ENCODE measurements around the gene PGAP6. TPM values are rescaled to one million over a fixed set of nuclear protein-coding genes. Genes with fewer than 3 reads are reported as not detected.
A peak's percentile ranks its signal among the peaks of the same experiment; 100 is the strongest.

The PGAP6 gene
- total RNA-seq, 1 donor from 2014 or later: 65.2 TPM

DNA sequence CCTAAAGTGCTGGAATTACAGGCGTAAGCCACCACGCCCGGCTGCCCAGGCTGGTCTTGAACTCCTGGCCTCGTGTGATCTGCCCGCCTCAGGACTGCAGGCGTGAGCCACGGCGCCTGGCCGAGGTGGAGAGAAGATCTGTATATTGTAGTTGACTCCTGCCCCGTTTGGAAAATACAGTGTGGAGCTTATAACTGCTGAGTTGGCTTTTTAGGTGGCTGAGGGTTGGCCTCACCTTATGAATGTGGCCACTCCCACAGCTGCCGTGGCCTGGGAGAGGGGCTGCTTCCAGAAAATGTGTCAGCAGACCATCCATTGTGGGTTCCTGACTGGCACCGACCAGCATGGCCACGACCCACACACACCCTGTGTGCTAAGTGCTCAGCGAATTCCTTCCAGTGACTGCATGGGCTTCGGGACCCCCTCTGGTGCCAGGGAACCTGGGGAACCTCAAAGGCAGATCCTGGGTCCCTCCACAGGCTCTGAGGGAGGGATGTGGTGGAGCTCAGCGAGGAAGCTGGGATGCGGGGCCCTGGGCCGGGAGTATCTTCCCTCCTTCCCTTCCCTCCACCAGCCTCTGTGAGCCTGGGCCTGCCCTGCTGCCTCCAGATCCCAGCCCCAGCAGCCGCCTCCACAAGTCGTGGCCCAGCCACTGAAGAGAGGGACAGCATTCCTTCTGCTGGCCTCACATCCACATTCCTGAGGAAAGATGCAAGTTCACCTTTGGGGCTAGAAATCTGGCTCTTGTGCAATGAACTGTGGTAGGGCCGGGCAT lies 32.8 kb upstream of the PGAP6 start:
- Histone ChIP-seq H3K4me3 (no peak overlapping the region), H3K4me1 (no peaks in the 10 kb centered on the region), H3K36me3 (peaks cover 13% of the 10 kb centered on the region), H3K9me3 (no peaks in the 10 kb centered on the region), H3K27ac (no peak overlapping the region), H3K27me3 (no peaks in the 10 kb centered on the region)
- TF ChIP-seq CTCF (IDR thresholded peaks at IDR 0.05): no peak
- DNase-seq (no peak), ATAC-seq (no peak)
- intact Hi-C loops (cut with DNase I): no loop called here

DNA sequence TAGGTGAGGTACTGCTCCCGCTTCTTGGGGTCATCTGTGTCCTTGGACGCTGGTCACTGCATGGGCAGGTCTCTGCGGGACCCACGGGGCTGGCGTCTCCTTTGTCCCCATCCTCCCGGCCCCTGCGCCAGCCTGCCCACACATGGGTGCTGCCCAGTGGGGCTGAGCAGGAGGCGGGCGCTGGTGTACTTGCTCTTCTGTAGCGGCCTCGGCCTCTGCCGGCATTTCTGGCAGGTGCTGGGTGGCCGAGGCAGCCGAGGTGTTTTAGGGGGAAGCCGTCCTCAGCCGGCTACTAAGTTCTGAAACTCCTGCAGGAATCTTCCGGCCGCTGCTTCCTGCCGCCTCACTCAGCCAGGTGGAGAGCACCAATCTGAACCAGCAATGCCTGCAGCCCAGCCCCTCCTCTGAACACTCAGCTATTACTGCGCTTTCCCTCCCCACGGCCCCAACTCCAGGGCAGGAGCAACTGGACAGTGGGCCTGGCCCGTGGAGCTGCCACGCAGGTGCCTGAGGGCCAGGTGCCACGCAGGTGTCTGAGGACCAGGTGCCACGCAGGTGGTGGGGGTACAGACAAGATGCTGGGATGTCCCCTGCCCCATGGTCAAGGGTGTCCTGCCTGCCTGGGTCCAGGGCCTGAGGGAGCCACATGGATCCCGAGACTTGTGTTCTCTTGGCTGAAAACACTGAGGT lies 29.9 kb upstream of the PGAP6 start:
- ATAC-seq (peak; percentile 7), DNase-seq (no peak)
- H3K4me3 ChIP-seq: no peak overlapping the region
- H3K27me3 ChIP-seq: no peaks in the 10 kb centered on the region
- TF ChIP-seq CTCF (IDR thresholded peaks at IDR 0.05): no peak
- no peaks in the 10 kb centered on the region for H3K9me3 ChIP-seq
- peaks cover 13% of the 10 kb centered on the region for H3K36me3 ChIP-seq
- H3K27ac ChIP-seq: no peak overlapping the region
- no peaks in the 10 kb centered on the region for H3K4me1 ChIP-seq
- intact Hi-C loops (cut with DNase I): no loop called here

GRCh38 chr16:410516-411178 lies 28.9 kb upstream of the PGAP6 start:
- Histone ChIP-seq H3K27ac (no peak overlapping the region), H3K4me3 (no peak overlapping the region), H3K4me1 (no peaks in the 10 kb centered on the region), H3K36me3 (peaks cover 13% of the 10 kb centered on the region), H3K27me3 (no peaks in the 10 kb centered on the region), H3K9me3 (no peaks in the 10 kb centered on the region)
- ATAC-seq (peak; percentile 14), DNase-seq (no peak)
- no peak for TF ChIP-seq CTCF (IDR thresholded peaks at IDR 0.05)
- intact Hi-C loops (cut with DNase I): no loop called here

DNA sequence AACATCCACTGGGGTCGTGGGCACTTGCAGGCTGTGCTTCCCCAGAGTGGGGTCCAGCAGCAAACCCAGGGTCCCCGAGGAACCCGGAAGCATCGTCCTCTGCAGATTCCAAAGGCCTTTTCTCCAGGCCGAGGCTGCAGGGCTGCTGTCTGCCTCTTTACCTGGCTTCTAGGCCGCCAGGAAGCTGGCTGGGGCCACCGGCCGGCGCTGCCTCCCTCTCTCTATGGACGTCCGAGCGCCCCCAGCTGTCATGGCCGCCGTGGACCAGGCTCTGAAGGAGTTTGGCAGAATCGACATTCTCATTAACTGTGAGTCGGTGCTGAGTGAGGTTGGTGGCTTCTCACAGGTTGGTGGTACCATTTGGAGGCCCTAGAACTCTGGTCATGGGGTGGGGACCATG lies 25.5 kb upstream of the PGAP6 start:
- DNase-seq: no peak
- peaks cover 13% of the 10 kb centered on the region for H3K36me3 ChIP-seq
- H3K4me3 ChIP-seq: no peak overlapping the region
- H3K9me3 ChIP-seq: no peaks in the 10 kb centered on the region
- H3K4me1 ChIP-seq: peaks cover 5% of the 10 kb centered on the region
- no peak for ATAC-seq
- TF ChIP-seq CTCF (IDR thresholded peaks at IDR 0.05): no peak
- no peaks in the 10 kb centered on the region for H3K27me3 ChIP-seq
- no peak overlapping the region for H3K27ac ChIP-seq
- intact Hi-C loops (cut with DNase I): no loop called here

DNA sequence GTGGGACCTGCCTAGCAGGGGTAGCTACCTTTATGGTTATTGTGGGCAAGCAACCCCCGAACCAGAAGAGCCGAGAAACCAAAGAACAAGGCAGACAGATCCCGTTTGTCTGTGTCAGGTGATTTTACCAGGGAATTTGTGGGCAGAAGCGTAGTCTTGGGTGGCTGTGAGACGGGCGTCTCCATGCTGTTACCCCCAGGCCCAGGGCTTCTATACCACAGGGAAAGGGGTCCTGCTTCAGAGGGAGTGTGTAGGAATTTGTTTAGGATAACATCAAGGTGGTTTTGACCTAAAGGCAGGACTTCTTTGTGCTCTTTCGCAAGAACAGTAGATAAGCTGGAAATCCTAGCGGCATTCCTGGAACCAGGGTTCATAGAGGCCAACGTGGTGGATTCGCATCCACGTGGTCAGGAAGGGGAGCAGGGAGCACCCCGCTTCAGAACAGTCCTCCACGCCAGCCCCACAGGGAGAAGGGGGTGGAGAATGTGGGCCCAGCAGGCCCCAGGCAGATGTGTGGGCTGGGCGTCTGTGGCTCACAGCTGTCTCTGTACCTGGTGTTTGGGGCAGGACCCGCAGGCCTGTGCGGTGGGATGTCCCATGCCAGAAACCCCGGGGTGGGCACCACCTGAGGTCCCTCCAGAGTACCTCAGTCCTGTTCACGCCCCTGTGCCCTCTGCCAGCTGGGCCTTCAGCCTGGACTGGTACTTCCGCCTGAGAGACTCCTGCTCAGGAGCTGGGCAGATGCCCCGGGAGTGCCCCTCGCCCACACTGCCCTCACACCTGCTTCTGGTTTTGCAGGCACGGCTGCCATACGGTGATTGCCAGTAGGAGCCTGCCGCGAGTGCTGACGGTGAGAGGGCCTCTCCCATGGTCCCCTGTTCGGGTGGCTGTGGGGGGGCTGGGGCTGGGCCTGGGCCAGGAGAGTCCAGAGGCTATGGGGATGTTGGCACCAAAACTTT lies 24.0 kb upstream of the PGAP6 start:
- no peak for DNase-seq
- no peak overlapping the region for H3K4me3 ChIP-seq
- peaks cover 6% of the 10 kb centered on the region for H3K4me1 ChIP-seq
- H3K36me3 ChIP-seq: peaks cover 1% of the 10 kb centered on the region
- no peak for ATAC-seq
- intact Hi-C loops (cut with DNase I): no loop called here
- no peaks in the 10 kb centered on the region for H3K27me3 ChIP-seq
- no peaks in the 10 kb centered on the region for H3K9me3 ChIP-seq
- H3K27ac ChIP-seq: no peak overlapping the region
- no peak for TF ChIP-seq CTCF (IDR thresholded peaks at IDR 0.05)
